HG02678 (cell line): ENCODE results near the gene UBAC2.

ENCODE experiments used
- ATAC-seq: cut with Tn5 transposase; IDR thresholded peaks from one replicate; pipeline ENCODE4 v1.9.1; 2021; ENCODE audit warnings: mild to moderate bottlenecking, moderate library complexity; ENCODE audit not compliant: unreplicated experiment

UBAC2 gene

DNA sequence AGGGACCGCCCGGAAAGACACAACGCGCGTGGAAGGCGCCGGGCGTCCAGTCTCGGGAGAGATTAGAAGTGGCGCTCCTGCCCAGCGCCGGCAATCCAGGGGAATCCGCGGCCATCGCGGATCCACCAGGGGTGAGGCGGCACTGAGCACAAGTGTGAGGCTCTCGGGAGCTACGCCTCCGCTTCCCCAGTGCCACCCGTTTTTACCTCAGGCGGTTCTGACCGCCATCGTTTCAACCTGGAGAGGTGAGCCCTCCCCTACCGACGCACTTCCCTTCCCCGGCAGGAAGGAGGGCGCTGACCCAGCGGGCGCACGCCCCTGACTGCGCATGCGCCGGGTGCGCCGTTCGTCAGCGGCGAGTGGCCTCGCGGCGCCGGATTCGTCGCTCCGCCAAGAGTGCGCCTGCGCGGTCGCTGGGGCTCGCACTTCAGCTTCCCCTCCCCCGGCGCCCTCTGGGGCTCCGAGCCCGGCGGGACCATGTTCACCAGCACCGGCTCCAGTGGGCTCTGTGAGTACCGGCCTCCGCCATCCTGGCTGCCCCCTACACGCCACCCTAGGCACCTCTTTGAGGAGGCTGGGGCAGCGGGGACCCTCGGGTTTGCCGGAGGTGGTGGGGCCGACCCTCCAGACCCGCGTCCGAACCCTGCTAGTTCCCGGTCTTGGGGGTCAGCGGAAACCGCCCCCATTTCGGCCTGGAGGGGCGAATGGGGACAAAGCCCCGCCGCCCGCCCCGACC, at the start of gene UBAC2:
Gene UBAC2, plus strand, starts transcription at position 423 of the 736 bp plus-strand sequence. Its CDS starts 55 bp downstream, at position 478.
- ATAC-seq: peak; percentile 79

- peak; percentile 85 for ATAC-seq
These were observed 49.1 kb upstream of the UBAC2 start for GRCh38 chr13:99151516-99151915.

DNA sequence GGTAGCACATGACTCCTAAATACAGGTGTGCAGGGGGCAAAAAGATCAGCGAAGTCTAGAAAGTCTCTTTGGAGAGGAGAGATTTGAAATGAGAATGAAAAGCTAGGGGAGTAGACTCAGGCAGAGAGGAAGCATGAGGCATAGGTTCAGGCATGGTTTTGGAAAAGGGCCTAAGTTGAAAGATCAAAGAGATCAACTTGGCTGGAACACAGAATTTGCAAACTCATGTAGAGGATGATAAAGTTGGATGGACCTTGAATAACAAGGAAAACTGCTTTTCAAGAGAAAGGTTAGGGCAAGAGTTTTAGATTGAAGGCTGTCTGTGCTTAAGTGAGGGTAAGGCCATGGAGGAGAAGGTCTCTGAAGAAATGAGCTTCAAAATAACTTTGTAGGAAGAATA, 47.4 kb upstream of the UBAC2 start:
- ATAC-seq: no peak

GRCh38 chr13:99154064-99154463, 46.6 kb upstream of the UBAC2 start:
- ATAC-seq: no peak

DNA sequence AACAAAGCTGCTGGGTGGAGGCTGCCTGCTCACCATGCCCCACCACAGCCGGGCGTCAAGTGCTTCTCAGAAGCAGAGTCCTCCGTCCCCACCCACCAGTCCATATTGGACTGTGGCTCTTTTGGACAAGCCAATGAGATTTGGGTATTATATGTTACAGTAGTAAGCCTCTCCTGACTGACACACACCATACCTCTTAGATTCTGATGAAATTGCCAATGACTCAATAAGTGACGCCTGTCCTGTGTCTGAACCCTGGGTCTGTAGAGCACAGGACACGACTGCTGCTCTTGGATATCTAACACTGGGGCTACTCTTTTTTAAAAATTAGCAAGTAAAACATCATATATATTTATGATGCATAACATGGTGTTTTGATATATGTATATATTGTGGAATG, 44.8 kb upstream of the UBAC2 start:
- no peak for ATAC-seq

- no peak for ATAC-seq
These were observed 43.6 kb upstream of the UBAC2 start for GRCh38 chr13:99157046-99157445.

DNA sequence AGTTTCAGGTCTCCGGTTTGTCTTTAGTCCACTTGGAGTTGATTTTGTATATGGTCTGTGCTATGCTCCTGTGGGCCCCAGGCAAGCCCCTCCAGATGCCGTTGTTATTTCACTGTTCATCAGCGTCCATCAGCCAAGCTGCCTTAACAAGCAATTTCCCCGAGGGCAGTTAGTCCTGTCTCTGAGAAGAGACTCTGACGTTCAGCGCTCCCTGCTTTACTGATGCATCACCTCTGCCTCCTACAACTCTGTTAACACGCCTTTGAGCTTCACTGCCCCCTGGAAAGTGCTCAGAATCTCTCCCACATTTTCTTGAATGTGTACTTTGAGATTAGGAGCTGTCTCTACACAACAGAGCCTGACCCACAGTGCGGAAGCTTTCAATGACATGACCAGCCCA, 41.8 kb upstream of the UBAC2 start:
- ATAC-seq: no peak

DNA sequence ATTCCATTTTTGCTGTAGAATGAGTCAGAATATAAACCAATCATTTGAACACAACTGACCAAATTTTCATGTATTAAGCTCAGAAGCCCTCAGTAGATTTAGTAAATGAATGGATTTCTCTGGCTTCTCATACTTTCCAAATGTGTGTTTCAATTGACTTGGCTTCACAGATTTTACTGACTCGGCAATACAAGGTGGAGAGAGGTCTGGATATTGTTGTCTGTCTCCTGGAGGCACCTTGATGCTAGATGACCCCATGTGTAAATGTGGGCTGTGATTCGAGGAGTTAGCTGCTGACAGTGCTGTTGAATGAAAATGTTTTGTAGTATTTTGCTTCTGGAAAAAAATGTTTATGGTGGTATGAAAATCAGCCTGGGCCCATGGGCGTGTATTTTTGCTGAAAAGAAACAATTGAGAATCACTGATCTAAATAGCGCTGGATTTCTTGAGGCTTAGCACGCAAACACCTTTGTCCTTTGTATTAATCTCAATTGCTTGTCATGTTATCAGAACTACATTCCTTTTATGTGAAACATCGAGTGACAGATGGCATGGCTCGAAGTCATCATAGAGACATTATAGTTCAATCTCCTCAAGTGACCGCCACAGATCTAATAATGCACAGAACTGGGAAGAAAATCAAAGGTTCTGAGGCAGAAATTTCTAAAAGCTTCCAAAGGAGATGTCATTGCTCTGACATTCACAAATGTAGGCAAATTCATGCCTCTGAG, 41.2 kb upstream of the UBAC2 start:
- ATAC-seq: no peak

GRCh38 chr13:99160415-99160814, 40.2 kb upstream of the UBAC2 start:
- ATAC-seq: no peak

DNA sequence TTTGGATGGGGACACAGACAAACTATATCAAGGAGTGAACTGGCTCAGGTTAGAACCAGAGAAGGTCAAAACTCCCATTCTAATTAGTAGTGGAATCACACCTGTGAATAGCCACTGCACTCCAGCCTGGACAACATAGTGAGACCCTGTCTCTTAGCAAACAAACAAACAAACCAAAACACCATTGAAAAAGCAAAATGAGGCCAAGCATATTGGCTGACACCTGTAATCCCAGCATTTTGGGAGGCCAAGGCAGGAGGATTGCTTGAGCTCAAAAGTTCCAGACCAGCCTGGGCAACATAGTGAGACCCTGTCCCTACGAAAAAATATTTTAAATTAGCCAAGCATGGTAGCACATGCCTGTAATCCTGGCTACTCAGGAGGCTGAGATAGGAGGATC, 39.1 kb upstream of the UBAC2 start:
- ATAC-seq: no peak

GRCh38 chr13:99162567-99163361, 37.9 kb upstream of the UBAC2 start:
- ATAC-seq: no peak

- ATAC-seq: no peak
These were observed 36.4 kb upstream of the UBAC2 start for GRCh38 chr13:99164226-99164625.

DNA sequence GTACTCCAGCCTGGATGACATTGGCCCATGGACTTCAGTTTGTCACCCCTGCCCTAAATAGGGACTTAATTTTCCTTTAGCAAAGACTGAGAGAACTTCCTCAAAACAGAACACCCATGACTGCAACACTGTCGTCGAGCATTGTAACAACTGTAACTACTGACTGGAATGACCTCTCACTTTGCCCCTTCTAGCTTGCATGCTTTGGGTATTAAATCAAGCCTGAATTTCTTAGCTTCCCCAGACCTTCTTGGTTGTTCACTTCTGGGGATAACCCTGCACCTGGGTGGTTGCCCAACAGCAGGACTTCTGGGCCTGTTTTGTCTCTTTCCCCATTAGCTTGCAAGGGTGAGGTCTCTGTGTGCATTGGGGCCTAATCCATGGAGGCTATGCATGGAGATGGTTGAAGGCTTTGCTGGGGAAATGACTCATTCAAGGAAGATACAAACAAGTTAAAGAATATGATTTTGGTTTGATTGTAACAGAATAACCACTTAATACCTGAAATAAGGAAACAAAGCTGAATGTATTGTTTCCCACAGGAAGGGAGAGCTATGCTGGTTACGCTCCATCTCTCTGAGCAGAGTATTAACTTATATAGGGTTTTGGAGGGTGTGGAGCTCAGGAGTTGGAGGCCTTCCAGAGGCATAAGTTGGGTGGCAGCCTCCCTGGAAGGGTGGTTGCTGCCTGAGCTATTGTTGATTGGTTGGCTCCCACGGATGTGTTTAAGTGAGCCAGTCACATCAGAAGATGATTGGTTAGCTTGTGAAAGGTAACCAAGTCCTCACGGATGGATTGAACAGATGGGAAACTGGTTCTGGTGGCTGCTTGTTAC, 34.7 kb upstream of the UBAC2 start:
- no peak for ATAC-seq

- no peak for ATAC-seq
These were observed 27.7 kb upstream of the UBAC2 start for GRCh38 chr13:99172951-99173350.

DNA sequence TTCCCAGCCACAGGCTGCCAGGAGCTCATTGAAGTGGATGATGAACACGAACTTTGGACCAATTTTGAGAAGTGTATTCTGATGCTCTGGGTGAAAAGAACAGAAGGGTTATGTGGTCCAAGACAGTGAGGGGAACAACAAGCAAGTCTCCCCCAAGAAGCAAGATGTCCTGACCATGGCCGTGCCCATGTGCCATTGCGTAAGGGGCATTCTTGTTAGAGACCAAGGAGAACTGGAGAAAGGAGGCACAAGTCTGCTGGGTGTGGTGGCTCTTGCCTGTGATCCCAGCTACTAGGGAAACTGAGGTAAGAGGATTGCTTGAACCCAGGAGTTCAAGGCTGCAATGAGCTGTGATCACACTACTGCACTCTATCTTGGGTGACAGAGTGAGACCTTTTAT, 27.0 kb upstream of the UBAC2 start:
- no peak for ATAC-seq

GRCh38 chr13:99174533-99175100, 26.0 kb upstream of the UBAC2 start:
- no peak for ATAC-seq

DNA sequence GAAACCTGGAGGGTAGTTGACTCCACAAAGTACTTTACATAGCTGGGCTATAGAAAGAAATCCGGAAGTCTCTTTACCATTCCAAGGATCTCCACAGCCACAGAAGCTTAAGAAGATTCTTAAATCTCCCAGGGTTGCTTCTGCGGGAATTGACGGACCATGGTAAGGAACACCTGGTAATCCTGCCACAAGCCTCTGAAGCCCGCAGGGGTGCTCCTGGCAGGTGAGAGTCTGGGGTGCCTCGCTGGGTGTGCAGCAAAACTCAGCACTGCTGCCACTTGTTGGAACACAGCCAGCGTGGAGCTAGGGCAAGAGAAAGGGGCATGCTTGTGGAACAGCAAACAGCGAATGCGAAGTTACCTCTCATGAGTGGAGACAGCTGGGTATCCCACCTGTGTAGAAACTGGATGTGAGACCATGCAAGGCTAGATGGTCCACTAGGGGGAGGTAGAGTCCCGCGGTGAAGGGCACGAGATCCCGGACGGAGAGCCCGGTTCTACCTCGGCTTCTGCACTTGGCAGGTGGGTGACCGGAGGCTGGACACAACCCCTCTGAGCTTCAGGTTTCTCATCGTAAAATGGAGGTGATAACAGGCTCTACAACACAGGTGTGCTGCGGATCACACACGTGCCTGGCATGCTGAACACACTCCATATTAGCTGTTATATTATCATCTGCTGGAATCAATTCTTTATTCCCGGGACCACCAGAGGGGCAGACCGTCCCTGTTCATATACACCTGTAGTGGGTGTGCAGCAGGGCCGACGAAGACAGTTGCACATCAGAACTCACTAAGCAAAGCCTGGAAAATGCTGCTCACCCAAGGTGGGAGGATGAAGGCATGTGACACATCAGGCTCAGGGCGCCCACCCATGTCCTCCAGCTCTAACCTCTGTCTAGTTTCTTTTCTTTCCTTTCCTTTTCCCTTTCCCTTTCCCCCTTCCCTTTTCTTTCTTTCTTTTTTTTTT, 24.1 kb upstream of the UBAC2 start:
- ATAC-seq: peak; percentile 80

DNA sequence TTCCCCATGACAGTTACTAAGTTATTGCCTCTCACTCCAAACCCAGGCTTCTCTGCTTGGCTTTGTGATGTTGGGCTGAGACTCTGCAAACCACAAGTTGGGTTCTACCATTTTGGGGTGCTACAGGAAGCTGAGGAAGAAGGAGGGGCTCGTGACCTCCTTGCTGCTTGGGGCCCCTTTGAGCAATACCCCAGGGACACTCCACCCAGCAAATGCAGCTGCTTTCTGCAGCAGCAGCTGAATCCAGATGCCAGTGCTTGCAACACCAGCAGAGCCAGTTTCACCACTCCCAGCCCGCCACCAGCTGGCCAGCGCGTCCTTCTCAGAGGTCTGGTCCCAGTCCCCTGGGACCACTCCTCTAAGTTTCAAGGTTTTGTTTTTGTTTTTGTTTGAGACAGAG, 22.0 kb upstream of the UBAC2 start:
- ATAC-seq: no peak

DNA sequence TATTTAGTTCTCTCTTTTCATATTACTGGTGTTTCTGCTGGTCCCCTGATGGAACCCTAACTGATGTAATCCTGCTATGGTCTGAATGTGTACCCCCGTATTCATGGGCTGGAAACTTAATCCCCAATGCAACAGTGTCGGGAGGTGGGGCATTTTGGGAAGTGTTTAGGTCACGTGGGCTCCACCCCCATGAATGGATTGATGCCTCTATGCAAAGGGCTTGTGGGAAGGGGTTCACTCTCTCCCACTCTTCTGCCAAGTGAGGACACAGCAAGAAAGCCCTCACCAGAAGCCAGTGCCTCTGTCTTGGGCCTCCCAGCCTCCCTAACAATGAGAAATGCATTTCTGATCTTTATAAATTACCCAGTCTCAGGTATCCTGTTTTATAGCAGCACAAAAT, 21.2 kb upstream of the UBAC2 start:
- no peak for ATAC-seq
